LoVo (cell line): Measurements from ENCODE around the gene RAD9A.

Experiments
- DNase-seq: peaks from one replicate; pipeline ENCODE4 v3.0.0-alpha.2; 2016; ENCODE audit warnings: low spot score

Gene RAD9A

DNA sequence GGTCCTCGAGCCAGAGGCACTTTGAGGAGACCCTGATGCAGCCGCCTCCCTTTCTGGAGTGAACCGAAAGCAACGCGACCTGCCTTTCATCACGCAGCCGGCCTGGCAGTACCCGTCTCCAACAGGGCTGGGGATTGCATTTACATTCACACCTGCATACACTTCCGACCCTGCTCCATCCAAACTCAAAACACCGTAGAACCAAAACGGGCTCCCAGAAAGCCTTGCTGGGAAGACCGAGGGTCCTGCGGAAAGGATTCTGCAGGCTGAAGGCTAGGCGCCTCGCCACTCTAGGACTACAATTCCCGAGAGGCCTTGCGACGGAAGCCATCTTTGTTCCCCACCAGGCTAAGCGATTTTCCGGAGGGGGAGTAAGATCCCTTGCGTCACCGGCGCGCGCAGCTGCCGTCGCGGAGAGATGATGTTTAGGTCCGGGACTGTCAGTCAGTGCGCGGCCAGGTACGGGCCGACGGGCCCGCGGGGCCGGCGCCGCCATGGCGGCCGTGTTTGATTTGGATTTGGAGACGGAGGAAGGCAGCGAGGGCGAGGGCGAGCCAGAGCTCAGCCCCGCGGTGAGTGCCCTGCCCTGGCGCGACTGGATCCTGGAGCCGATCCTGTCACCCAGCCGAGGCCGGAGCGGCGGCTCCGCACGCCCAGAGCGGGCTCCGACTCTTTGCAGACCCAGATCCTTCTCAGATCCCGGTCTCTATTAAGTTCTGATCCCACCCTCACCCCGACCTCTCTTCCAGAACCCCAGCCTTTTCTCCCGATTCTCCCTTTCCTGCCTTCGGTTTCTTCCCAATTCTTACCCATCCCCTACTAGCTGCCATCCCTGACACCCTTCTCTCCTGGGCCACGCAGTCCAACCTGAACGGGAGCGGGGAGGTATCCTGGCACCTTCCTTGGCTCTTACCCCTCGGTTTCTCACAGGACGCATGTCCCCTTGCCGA is 36.5 kb downstream of the RAD9A start, which contains the start of gene RPS6KB2:
TSS of gene RPS6KB2 (plus strand) at position 443 of the 950 bp plus-strand sequence. CDS start at position 495, 52 bp downstream.
- peak; percentile 98 for DNase-seq

DNA sequence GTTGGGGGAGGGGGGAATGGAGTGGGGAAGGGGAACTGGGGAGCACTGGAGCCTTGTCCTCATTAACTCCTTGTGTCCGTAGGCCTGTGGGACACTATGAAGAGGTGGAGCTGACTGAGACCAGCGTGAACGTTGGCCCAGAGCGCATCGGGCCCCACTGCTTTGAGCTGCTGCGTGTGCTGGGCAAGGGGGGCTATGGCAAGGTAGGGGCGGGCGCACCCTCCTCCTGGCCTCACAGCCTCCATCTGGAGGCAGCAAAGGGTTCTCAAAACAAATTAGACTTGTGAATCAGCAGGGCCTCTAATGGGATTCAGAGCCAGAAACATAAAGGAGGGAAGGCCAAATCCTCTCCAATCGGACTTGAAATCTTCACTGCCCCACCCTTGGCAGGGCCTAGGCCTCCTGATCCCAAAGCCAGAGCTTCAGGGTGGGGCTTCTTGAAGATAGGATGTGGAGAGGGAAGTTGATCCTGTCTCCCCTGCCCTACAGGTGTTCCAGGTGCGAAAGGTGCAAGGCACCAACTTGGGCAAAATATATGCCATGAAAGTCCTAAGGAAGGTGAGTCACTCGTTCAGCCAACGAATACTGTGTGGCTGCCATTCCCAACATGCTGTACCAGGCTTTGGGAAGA is 37.4 kb downstream of the RAD9A start:
- DNase-seq, result no peak

DNA sequence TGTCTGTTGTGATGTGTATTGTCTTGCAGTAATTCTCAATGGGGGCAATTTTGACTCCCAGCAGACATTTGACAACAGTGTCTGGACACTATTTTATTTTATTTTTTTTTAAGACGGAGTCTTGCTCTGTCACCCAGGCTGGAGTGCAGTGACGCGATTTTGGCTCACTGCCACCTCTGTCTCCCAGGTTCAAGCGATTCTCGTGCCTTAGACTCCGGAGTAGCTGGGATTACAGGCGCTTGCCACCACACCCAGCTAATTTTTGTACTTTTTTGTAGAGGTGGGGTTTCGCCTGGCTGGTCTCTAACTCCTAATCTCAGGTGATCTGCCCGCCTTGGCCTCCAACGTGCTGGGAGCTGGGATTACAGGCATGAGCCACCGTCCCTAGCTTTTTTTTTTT is 37.9 kb downstream of the RAD9A start:
- DNase-seq, result no peak

DNA sequence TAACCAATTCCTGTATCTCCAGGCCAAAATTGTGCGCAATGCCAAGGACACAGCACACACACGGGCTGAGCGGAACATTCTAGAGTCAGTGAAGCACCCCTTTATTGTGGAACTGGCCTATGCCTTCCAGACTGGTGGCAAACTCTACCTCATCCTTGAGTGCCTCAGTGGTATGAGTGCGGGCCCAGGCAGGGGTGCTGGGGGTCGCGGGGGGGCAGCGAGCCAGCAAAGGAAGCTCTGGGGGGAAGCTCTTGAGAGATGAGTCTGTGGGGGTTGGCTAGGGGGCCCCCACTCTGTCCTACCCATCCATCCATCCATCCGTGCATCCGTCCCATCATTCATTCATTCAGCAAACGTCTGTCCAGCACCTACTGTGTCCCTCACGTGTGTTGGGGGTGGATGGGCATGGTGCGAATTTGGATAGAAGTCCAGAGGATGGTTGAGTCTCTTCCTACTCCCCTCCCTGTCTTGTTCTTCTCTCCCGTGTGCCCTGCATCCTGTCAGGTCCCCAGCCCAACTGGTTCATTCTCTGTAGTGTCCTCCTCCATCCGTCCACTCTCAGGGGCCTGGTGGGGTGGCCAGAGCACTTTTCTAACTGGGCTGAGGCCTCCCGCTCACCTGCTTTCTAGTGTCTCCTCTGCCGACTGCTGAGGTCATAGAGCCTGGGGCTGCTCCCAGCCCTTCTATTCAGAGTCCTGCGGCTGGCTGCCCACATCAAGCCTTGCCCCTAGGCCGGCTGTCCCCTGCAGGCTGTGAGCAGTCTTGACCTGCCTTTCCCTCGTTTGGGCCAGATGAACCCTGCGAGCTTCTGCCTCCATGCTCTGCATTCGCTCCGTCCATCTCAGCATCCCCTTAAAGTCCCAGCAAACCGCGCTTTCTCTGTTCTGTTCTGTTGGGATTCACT is 39.8 kb downstream of the RAD9A start:
- DNase-seq, result no peak

DNA sequence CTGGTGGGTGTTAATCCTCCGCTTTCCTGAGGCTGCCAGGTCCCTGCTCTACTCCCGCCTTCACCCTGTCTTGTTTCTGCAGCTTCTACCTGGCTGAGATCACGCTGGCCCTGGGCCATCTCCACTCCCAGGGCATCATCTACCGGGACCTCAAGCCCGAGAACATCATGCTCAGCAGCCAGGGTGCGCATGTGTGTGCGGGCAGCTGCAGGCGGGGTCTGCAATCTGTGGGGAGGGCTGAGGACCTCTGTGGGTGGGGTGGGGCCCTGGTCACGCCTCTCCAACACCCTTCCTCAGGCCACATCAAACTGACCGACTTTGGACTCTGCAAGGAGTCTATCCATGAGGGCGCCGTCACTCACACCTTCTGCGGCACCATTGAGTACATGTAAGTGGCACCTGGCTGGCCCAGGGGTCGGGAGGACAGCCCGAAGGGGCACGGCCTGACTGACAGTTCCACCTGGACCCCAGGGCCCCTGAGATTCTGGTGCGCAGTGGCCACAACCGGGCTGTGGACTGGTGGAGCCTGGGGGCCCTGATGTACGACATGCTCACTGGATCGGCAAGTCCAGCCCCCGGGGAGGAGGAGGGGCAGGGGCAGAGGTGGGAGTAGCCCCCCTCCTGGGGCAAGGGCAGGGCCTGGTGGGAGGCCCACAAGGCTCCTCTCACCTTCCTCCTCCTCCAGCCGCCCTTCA is 41.0 kb downstream of the RAD9A start:
- no peak for DNase-seq

DNA sequence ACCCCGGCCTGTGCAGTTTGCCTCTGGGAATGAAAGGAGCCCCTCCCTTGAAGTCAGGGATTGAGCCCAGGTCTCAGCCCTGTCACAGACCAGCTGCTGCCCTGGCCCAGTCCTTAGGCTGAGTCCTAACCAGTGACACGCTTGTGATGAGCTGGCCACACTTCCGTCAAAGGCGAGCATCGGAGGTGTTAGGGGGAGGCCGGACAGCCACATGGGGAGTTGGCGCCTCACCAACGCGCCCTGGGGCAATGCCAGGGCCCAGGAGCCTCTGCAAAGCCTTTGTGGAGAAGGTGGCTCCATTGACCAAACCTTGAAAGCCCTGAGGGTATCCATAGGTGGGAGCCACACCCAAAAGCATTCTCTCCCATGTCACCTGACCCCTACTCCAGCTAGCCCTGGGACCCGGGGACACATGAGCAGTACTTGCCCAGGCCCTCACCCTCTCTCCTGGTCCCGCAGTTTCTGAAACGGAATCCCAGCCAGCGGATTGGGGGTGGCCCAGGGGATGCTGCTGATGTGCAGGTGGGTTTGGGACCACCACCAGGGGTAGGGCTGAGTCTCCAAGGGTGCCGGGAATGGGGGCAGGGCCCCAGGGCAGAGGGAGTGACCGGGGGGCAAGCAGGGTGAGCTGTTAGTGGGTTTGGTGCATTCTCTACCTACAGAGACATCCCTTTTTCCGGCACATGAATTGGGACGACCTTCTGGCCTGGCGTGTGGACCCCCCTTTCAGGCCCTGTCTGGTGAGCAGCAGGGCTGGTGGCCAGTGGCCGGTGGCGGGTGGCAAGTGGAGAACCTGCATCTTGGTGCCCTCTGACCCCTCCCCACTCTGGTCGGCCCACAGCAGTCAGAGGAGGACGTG is 42.0 kb downstream of the RAD9A start:
- DNase-seq, result no peak

DNA sequence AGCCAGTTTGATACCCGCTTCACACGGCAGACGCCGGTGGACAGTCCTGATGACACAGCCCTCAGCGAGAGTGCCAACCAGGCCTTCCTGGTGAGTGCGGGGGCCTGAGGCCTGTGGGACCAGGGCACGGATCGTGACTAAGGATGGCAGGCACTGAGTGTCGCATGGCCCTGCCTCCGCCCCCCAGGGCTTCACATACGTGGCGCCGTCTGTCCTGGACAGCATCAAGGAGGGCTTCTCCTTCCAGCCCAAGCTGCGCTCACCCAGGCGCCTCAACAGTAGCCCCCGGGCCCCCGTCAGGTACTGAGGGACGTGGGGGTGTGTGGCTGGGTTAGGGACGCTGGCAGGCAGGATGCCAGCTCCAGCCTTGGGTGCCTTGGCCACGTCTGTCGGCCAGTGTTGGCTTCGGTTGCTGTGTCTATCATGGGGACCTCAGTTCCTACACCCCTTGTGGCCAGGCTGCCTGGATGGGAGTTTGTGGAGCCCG is 42.7 kb downstream of the RAD9A start:
- no peak for DNase-seq

DNA sequence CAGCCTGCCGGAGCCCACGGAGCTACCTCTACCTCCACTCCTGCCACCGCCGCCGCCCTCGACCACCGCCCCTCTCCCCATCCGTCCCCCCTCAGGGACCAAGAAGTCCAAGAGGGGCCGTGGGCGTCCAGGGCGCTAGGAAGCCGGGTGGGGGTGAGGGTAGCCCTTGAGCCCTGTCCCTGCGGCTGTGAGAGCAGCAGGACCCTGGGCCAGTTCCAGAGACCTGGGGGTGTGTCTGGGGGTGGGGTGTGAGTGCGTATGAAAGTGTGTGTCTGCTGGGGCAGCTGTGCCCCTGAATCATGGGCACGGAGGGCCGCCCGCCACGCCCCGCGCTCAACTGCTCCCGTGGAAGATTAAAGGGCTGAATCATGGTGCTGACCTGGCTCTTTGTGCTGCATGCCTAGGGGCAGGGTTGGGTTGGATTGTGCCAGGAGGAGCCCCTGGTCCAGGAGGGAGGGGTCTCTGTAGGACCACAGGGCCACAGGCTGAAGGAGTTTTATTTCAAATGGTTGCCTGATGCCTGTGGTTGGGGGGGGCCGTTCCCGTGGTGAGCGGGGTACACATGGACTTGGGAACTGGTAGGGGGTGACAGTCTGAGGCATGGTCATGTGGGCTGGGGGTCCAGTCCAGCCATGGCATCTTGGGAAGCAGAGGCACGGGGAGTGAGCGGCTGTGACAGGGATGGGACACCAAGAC is 43.4 kb downstream of the RAD9A start:
- DNase-seq, result no peak

DNA sequence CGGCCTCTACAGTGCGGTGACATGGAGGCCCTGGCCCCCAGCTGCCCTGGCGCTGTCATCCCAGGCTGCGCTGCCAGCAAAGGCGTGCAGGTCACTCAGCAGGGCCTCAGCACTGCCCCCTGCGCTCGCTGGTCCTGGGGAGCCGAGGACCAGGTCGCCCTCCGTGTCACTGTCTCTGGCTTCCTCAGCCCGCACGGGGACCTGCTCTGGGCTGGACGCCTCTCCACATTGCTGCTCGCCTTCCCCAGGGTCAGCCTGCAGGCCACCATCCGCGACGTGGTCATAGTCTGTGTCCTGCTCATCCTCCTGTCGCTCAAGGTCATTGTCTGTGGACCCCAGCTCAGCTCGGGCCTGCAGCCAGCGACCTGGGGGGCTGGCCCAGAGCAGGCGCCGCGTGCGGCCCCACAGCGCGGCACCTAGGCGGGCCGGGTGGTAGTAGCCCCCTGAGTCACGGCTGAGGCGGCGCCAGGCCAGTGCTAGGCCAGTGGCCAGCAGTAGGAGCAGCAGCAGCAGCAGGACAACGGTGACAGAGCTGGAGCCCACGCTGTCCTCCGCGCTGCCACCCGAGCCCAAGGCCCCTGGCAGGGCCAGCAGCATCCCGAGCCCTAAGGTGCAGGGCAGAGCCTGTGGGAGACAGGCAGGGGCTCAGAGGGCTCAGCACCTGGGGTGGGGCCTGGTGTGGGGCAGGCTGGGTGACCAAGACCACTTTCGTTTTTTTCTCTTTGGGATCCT is 44.1 kb downstream of the RAD9A start:
- no peak for DNase-seq

DNA sequence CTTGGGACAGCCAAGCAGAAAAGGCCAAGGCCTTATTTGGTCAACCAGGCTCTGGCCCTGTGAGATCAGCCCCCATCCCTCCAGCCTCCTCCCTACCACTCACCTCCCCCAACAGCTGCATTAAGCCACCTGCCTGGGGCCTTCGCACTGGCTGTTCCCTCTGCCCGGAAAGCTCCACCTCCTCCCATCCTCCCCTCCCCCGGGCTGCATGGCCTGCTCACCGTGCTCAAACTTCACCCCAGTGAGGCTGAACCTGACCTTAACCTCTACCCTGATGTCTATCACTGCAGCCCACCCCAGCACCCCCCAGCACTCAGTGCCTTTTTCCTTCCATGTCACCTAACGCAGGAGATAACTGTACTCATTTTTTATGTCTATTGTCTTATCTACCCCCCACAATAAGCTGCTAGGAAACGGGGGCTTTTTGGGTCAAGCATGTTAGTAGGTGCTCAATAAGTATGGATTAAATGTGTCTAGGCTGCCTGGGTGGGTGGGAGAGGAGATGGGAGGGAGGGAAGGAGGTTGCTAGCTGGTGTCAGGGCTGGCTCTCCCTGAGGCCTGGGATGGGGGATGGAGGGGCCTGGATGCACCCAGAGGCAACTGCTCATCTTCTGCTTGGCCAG is 44.8 kb downstream of the RAD9A start:
- DNase-seq, result no peak

DNA sequence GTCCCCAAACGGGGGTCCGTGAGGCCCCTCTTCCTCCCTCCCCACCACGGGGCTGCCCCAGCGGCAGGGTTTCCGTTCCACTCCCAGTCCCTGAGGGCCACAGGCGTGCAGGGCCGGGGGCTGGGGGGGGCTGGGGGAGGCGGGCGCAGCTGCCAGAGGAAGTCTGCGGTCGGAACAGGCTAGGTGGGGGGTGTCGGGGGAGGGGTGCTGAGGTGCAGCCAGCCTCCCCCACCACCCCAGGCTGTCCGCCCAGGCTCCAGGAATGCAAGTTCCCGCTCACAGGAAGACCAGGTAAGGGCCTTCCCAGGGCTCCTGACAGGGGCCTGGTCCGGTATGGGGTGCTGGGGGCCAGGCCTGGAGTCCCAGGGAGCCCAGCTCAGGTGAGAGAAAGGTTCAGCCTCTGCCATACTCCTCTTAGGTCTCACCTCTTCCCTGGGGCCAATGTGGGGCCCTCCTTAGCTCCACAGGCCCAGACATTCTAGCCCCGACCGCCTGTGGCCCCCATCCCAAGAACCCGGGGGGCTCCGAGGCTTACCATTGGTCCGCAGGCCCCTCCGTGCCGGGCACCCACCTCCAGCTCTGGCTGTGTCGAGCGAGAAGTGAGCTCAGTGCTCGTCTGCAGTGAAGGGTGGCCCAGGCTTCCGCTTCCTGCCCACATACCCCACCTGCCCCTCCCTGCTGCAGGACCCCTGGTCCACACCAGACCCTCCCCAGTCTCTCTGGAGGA is 45.5 kb downstream of the RAD9A start, which contains the start of gene PTPRCAP:
TSS of gene PTPRCAP (minus strand) at position 601 of the 727 bp plus-strand sequence. CDS start at position 538, 63 bp downstream.
- DNase-seq, result no peak

DNA sequence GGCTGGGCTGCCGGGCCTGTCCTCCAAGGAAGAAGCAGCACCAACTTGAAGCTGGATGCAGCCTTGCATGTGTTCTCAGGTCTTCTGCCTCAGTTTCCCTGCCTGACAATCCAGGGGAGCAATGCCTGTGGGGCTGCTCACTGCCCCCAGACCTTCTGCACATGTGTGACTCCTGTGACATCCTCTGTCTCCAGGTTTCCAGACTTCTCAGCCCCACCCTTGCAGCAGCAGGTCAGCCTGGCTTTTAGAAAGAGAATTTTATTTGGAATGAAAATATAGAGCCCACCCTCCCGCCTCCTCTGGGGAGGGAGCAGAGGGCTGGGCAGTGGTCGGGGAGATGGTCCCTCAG is 46.0 kb downstream of the RAD9A start:
- no peak for DNase-seq

DNA sequence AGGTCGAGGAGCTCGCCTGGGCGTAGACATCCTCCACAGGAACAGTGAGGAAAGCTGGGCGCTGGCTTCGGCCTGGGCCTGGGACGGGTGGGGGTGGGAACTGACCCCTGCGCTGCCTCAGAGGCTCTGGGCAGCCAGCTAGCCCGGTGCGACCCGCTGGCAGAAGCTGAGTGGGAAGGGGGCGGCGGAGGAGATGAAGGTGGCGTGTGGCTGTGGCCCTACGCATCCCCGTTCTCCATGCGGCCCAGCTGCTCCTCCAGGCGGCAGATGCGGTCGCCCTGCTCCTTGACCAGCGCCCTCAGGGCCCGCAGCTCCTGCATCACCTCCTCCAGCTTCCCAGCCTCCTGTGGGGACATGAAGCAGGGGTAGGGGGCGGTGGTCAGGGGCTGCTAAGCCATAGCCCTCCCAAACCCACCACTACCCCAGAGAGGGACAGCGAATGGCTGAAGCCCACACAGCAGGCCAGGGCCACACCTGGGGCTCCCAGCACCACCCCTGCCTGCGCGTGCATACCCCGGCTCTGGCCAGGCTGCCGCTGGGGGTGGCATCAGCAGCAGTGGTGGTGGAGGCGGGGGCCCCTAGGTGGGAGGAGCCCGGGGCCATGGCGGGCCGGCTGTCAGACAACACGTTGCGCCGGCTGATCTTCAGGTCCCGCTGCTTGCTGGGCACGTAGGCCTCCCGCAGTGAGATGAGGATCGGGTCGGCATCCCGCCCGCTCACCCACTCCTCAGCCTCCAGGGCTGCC is 46.5 kb downstream of the RAD9A start:
- DNase-seq, result no peak

DNA sequence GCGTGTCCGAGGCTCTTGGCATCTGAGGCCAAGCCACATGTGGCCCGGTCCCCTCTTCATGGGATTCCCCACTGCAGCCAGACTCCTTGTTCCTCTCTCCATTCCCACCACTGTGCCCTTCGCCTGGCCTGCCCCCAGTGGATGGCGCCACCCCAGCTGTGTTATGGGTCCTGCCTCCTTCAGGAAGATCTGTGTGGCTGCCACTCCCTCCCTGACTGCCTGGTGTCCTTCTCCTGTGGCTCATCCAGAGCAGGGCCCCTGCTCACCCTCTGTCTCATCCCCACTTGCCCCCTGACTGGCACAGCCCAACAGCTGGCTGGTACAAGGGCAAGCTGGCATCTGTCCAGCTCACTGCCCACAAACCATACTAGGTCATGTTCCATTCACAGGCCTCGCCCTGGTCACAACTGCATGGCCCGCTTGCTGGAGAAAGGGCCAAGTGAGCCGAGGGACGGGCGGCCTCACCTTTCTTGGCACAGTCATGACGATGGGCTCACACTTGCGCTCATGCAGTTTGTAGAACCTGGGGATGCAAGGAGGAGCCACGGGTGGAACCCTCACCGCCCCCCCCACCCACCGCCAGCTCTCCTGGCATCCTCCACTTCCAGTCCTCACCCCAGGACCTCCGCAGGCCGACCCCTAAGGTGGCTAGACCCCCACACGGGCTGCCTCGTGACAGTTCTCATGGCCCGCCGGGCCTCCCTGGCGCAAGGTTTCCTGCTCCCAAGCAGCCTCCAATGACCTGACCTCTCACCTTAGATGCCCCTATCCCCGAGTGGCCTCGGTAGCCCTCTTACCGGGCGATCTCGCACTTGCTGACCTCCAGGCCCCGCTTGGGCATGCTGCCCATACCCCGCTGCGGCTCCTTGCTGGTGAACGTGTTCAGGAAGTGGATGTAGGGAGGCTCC is 47.8 kb downstream of the RAD9A start:
- no peak for DNase-seq

DNA sequence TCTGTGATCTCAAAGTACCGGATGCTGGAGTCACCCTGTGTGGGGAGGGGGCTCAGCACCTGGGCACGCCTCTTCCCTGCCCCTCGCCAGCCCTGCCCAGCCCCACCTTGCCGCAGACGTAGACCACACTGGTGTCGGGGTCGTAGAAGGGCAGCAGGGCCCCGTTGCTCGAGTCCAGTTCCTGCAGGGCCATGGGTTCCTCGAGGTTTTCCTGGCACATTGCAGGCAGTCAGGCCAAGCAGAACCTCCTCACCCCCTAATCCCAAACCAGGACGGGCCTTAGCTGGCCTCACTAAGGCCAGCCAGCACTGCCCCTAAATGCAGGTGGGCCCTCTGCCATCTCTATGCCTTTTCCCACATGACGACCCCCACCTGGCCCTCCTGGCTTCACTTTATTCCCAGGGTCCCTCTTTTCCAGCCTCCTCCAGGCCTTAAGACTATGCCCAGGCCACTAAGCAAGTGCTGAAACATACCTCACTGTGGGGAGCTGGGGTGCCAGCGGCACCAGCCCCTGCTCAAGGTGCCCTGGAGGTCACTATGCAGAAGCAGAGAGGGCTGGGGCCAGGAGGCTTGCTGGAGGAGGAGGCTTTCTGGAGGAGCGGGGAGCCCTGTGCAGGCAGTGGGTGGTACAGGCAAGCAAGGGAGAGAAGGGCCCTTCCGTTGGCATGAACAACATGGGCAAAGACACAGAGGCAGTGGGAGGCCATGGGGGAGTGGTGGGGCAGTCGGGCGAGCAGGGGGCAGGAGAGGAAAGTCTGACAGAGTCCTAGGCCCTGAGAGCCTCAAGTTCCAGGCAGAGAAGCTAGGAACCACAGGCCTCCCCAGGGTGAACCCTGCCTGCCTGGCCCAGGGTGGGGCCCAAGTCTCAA is 48.7 kb downstream of the RAD9A start:
- DNase-seq, result no peak
